ENCODE measurements around the gene HSPD1. TPM values are rescaled to one million over a fixed set of nuclear protein-coding genes. Genes with fewer than 3 reads are reported as not detected.

Gene HSPD1
- 100 to 1,000 TPM; 101 to 226 (median 177) TPM for total RNA-seq

- H3K36me3 ChIP-seq = peaks cover 0 to 55% (median 7%) of the 10 kb centered on the region in 3 donors
- peak; percentile 90 for DNase-seq
- peak within 1 kb of the TSS; percentile 83 to 90 (median 86) for H3K4me3 ChIP-seq
- 0% methylated on average over 5 of the region's 104 CpGs; no CpG with 5 or more reads in 1 of the 2 donors for WGBS, 2 donors
- no peaks in the 10 kb centered on the region for H3K27me3 ChIP-seq
- no peaks in the 10 kb centered on the region for H3K9me3 ChIP-seq
- H3K4me1 ChIP-seq = peaks cover 0 to 61% (median 44%) of the 10 kb centered on the region in 3 donors
- TF ChIP-seq CTCF (IDR thresholded peaks at IDR 0.05) (peak in 2 of 6 experiments; percentile 15 to 47), POLR2A (IDR thresholded peaks at IDR 0.05) (peak in 3 of 4 donors; percentile 84 to 97 (median 92))
- intact Hi-C loops (cut with DNase I) = loop anchor here (5.0 kb wide), 1 partner anchor 48 kb away; the partner anchor contains the start of gene COQ10B
- peak within 1 kb of the TSS; percentile 91 to 100 (median 98) for H3K27ac ChIP-seq
Observed at GRCh38 chr2:197499594-197500502, at the start of gene HSPD1, which contains the start of gene HSPE1. Gene HSPD1, minus strand, starts transcription at chr2:197499840. Its CDS starts 992 bp downstream, at chr2:197498848. Gene HSPE1, plus strand, starts transcription at chr2:197500379. Its CDS starts 58 bp downstream, at chr2:197500437.

- no peaks in the 10 kb centered on the region for H3K9me3 ChIP-seq
- intact Hi-C loops (cut with DNase I) = no loop called here
- H3K36me3 ChIP-seq = peaks cover 0 to 98% (median 6%) of the 10 kb centered on the region in 3 donors
- no peak overlapping the region for H3K27ac ChIP-seq
- no peaks in the 10 kb centered on the region for H3K27me3 ChIP-seq
- no peaks in the 10 kb centered on the region for H3K4me1 ChIP-seq
- DNase-seq = no peak
- 81 to 92% methylated on average over 5 of the region's 5 CpGs for WGBS, 2 donors
- no peak overlapping the region for H3K4me3 ChIP-seq
- TF ChIP-seq CTCF (IDR thresholded peaks at IDR 0.05) (no peak), POLR2A (IDR thresholded peaks at IDR 0.05) (no peak)
Observed at GRCh38 chr2:197548582-197548981, 48.9 kb upstream of the HSPD1 start.

- Histone ChIP-seq H3K4me3 (no peak overlapping the region), H3K27me3 (no peaks in the 10 kb centered on the region), H3K27ac (no peak overlapping the region), H3K9me3 (no peaks in the 10 kb centered on the region), H3K36me3 (peaks cover 3 to 98% (median 11%) of the 10 kb centered on the region in 3 donors), H3K4me1 (no peaks in the 10 kb centered on the region)
- DNase-seq = no peak
- WGBS, 2 donors = 89 to 90% methylated on average over 5 of the region's 5 CpGs
- intact Hi-C loops (cut with DNase I) = no loop called here
- no peak for TF ChIP-seq CTCF (IDR thresholded peaks at IDR 0.05)
- TF ChIP-seq POLR2A (IDR thresholded peaks at IDR 0.05) = no peak
Observed at GRCh38 chr2:197547163-197547900, 47.7 kb upstream of the HSPD1 start.

GRCh38 chr2:197543206-197543605, 43.6 kb upstream of the HSPD1 start:
- no peak overlapping the region for H3K27ac ChIP-seq
- H3K4me3 ChIP-seq = no peak overlapping the region
- no peaks in the 10 kb centered on the region for H3K27me3 ChIP-seq
- no peak for TF ChIP-seq CTCF (IDR thresholded peaks at IDR 0.05)
- no peak for TF ChIP-seq POLR2A (IDR thresholded peaks at IDR 0.05)
- WGBS, 2 donors = 85 to 90% methylated on average over 3 of the region's 3 CpGs
- H3K9me3 ChIP-seq = no peaks in the 10 kb centered on the region
- no peak for DNase-seq
- peaks cover 8 to 96% (median 11%) of the 10 kb centered on the region in 3 donors for H3K36me3 ChIP-seq
- peaks cover 0 to 8% (median 0%) of the 10 kb centered on the region in 3 donors for H3K4me1 ChIP-seq
- intact Hi-C loops (cut with DNase I) = no loop called here
